ENCODE data around the gene CAMTA1. TPM values are rescaled to one million over a fixed set of nuclear protein-coding genes. Genes with fewer than 3 reads are reported as not detected.
A peak's percentile ranks its signal among the peaks of the same experiment; 100 is the strongest.

The CAMTA1 gene
- total RNA-seq, 1 experiment from 2014 or later: 69.5 TPM

- TF ChIP-seq CTCF (IDR thresholded peaks at IDR 0.05 in 2 of 3, conservative IDR thresholded peaks at IDR 0.05 in 1 of 3; ENCODE audit: borderline replicate concordance in 1 of 3, insufficient read depth in 1 of 3, low read depth in 2 of 3, low read length in 2 of 3) (no peak), ELF1 (IDR thresholded peaks at IDR 0.05; ENCODE audit: borderline replicate concordance, low read depth) (no peak), YY1 (IDR thresholded peaks at IDR 0.05; ENCODE audit: extremely low read depth, insufficient replicate concordance, low read depth, low read length) (peak; percentile 41), ZFX (IDR thresholded peaks at IDR 0.05) (no peak)
These were observed 685.8 kb downstream of the CAMTA1 start (continued) for GRCh38 chr1:7470904-7471638.

- Histone ChIP-seq H3K4me1 (ENCODE audit: control insufficient read depth in 1 of 2, insufficient read depth in 2 of 2, low read length in 2 of 2) (peaks cover 23 to 38% of the 10 kb centered on the region in 2 experiments), H3K9ac (ENCODE audit: low read length) (peak overlapping the region; percentile 53), H2AFZ (ENCODE audit: low read depth, low read length, poor library complexity, severe bottlenecking) (no peak overlapping the region), H3K79me2 (ENCODE audit: insufficient read depth, low read length) (no peaks in the 10 kb centered on the region), H3K36me3 (ENCODE audit: control insufficient read depth in 1 of 2, insufficient read depth in 2 of 2, low read length in 2 of 2) (no peaks in the 10 kb centered on the region), H3K27ac (ENCODE audit: low read depth, low read length) (peak overlapping the region; percentile 39; the same call in 1 of the 2 replicates), H3K9me3 (ENCODE audit: control insufficient read depth in 1 of 2, insufficient read depth in 1 of 2, low read depth in 1 of 2, low read length in 2 of 2) (no peaks in the 10 kb centered on the region), H3K9me2 (ENCODE audit: insufficient read depth) (no peaks in the 10 kb centered on the region), H3K4me3 (replicated peaks in 1 of 2; ENCODE audit: low read depth in 1 of 2, low read length in 2 of 2) (no peak overlapping the region), H4K20me1 (ENCODE audit: insufficient read depth) (no peaks in the 10 kb centered on the region), H3K4me2 (ENCODE audit: low read length) (peak overlapping the region; percentile 66), H3K27me3 (ENCODE audit: insufficient read depth, low read length) (no peaks in the 10 kb centered on the region)
- ChIA-PET CTCF (interaction anchor here (1.2 to 1.3 kb wide), 2 partner anchors 18 to 176 kb away, joined by 3 to 5 read pairs; no protein-coding TSS in a partner anchor), POLR2A (interaction anchor here (1.5 kb wide), 1 partner anchor 8 kb away, joined by 3 read pairs; no protein-coding TSS in a partner anchor), RAD21 (ENCODE audit: low non-redundant PET in 1 of 2, low total read pairs in 2 of 2, uncharacterized antibody in 2 of 2, unreplicated experiment in 2 of 2) (no interaction called here)
- BruUV-seq (replicated peaks): no TSS peak
- TF ChIP-seq RAD21 (IDR thresholded peaks at IDR 0.05; ENCODE audit: low read depth): no peak
- TF ChIP-seq CBX3 (IDR thresholded peaks at IDR 0.05; ENCODE audit: low read depth): no peak
- no peak for TF ChIP-seq EGR1 (IDR thresholded peaks at IDR 0.05; ENCODE audit: low read depth)
- no peak for TF ChIP-seq JUND (IDR thresholded peaks at IDR 0.05)
- no peak for TF ChIP-seq TCF7L2 (IDR thresholded peaks at IDR 0.05; ENCODE audit: borderline replicate concordance, extremely low read depth, insufficient read depth, insufficient read length)
- no peak for TF ChIP-seq FOSL1 (IDR thresholded peaks at IDR 0.05; ENCODE audit: low read depth)
- TF ChIP-seq EZH2phosphoT487 (IDR thresholded peaks at IDR 0.05; ENCODE audit: borderline replicate concordance): no peak
- DNase-seq (ENCODE audit: low read depth, low spot score) (no peak), ATAC-seq (no peak)
- intact Hi-C loops (cut with micrococcal nuclease): loop anchor here (10.0 kb wide), 1 partner anchor 247 kb away; no protein-coding TSS in a partner anchor
These were observed 686.6 kb downstream of the CAMTA1 start for GRCh38 chr1:7471836-7472235.

Measured in HCT116 (cell line).